Activated CD8-positive, alpha-beta T cell treated with anti-CD3 and anti-CD28 coated beads, Interleukin-2, amount 10 ng/mL, durations not matched to agents 7 days and 5 days (primary cell): ENCODE results near the gene IL32. TPM values are rescaled to one million over a fixed set of nuclear protein-coding genes. Genes with fewer than 3 reads are reported as not detected.
A peak's percentile ranks its signal among the peaks of the same experiment; 100 is the strongest.
"Not testable (repeated sequence)": the region's sequence is repeated elsewhere in the genome, so short reads cannot be mapped to it uniquely, and the experiment has no call there.

Experiments used
- ATAC-seq: fragments of 150-1000 bp; cut with Tn5 transposase; one replicate; pipeline ENCODE4 v1.10.0; 2021; ENCODE audit warnings: moderate library complexity
- CTCF ChIA-PET: fragments of 350-600 bp; sonication (Branson Sonifier 250); formaldehyde crosslinking; loops from one replicate; lab custom pipeline; 2021; ENCODE audit warnings: antibody characterized with exemption; lab: Charles Lee
- POLR2A ChIA-PET: fragments of 350-600 bp; sonication (Branson Sonifier 250); formaldehyde crosslinking; loops from one replicate; lab custom pipeline; 2021; ENCODE audit warnings: antibody characterized with exemption; lab: Charles Lee
- DNase-seq: peaks from one replicate; pipeline ENCODE4 v3.0.0-alpha.2; 2020
- H3K27ac Mint-ChIP-seq: one replicate; pipeline ENCODE4 v1.8.0; 2021; ENCODE audit warnings: mild to moderate bottlenecking, mixed read lengths
- H3K27me3 Mint-ChIP-seq: one replicate; pipeline ENCODE4 v1.8.0; 2021; ENCODE audit warnings: low read depth, mixed read lengths
- H3K36me3 Mint-ChIP-seq: one replicate; pipeline ENCODE4 v1.8.0; 2021; ENCODE audit warnings: low read depth, mixed read lengths
- H3K4me1 Mint-ChIP-seq: one replicate; pipeline ENCODE4 v1.8.0; 2021; ENCODE audit warnings: low read depth, mixed read lengths
- H3K4me3 Mint-ChIP-seq: one replicate; pipeline ENCODE4 v1.8.0; 2021; ENCODE audit warnings: mild to moderate bottlenecking, mixed read lengths
- H3K9me3 Mint-ChIP-seq: one replicate; pipeline ENCODE4 v1.8.0; 2022; ENCODE audit warnings: mixed read lengths; ENCODE audit not compliant: insufficient read depth
- total RNA-seq, 2 experiments: library from RNA; stranded (reverse); gene quantifications; one replicate each; pipeline ENCODE4 v1.2.3, GENCODE V29; 2021

The IL32 gene
- total RNA-seq, 2 experiments from 2014 or later = 1,836 to 1,884 TPM

DNA sequence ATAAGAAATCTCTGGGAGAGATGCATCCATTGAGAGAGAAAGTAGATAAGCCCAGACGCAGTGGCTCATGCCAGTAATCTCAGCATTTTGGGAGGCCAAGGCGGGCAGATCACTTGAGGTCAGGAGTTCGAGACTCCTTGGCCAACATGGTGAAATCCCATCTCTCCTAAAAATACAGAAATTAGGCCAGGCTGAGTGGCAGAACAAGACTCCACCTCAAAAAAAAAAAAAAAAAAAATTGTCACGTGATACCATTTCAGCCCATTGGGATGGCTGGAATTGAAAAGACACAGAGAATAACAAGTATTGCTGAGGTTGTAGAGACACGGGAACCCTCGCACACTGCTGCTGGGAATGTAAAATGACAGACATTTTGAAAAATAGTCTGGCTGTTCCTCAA lies 2.9 kb upstream of the IL32 start:
- Mint-ChIP-seq H3K4me3 (no peak overlapping the region), H3K27ac (no peak overlapping the region), H3K9me3 (no peaks in the 10 kb centered on the region), H3K4me1 (peaks cover 63% of the 10 kb centered on the region), H3K27me3 (no peaks in the 10 kb centered on the region), H3K36me3 (peaks cover 49% of the 10 kb centered on the region)
- ATAC-seq = no peak
- DNase-seq = no peak
- CTCF ChIA-PET = interaction anchor here (0.8 to 7.4 kb wide), 7 partner anchors 13 to 67 kb away, joined by 3 to 74 read pairs (median 7); no protein-coding TSS in a partner anchor
- POLR2A ChIA-PET = interaction anchor here (6.3 kb wide), 1 partner anchor 14 kb away, joined by 68 read pairs; no protein-coding TSS in a partner anchor

DNA sequence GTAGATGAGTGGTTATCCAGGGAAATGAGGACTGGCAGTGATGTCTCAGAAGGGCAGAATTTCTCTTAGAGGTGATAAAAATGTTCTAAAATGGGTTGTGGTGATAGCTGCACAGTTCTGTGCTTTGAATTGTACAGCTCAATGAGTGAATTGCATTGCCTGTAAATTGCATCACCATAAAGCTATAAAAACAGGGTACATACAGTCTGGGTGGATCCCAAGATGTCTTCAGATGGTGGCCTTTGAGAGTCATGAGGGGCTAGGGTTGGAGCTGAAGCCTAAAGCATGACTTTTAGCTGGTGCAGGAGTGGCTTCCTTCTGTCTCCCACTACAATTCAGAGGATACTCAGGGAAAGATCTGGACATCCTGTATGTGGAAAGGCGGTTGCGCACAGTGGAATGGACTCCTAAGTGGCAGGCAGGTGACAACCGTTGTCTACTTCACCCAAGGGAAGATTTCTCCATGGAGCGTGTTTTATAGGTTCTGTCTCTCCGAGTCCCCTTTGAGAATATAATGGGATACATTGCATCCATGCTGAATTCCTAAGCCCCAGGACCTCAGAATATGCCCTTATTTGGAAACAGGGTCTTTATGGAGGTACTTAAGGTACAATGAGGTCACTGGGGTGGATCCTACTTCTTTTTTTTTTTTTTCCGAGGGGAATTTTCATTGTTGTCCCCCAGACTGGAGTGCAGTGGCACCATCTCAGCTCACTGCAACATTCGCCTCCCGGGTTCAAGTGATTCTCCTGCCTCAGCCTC lies 1.6 kb upstream of the IL32 start:
- ChIA-PET POLR2A (interaction anchor here (0.7 to 6.3 kb wide), 3 partner anchors 13 to 66 kb away, joined by 3 to 68 read pairs (median 3); no protein-coding TSS in a partner anchor), CTCF (interaction anchor here (0.9 to 7.4 kb wide), 12 partner anchors 12 to 95 kb away, joined by 3 to 74 read pairs (median 6); no protein-coding TSS in a partner anchor)
- peaks cover 70% of the 10 kb centered on the region for H3K4me1 Mint-ChIP-seq
- no peak for DNase-seq
- H3K27ac Mint-ChIP-seq = peak overlapping the region; percentile 77
- H3K9me3 Mint-ChIP-seq = no peaks in the 10 kb centered on the region
- H3K36me3 Mint-ChIP-seq = peaks cover 54% of the 10 kb centered on the region
- peak overlapping the region; percentile 100 for H3K4me3 Mint-ChIP-seq
- no peak for ATAC-seq
- no peaks in the 10 kb centered on the region for H3K27me3 Mint-ChIP-seq

DNA sequence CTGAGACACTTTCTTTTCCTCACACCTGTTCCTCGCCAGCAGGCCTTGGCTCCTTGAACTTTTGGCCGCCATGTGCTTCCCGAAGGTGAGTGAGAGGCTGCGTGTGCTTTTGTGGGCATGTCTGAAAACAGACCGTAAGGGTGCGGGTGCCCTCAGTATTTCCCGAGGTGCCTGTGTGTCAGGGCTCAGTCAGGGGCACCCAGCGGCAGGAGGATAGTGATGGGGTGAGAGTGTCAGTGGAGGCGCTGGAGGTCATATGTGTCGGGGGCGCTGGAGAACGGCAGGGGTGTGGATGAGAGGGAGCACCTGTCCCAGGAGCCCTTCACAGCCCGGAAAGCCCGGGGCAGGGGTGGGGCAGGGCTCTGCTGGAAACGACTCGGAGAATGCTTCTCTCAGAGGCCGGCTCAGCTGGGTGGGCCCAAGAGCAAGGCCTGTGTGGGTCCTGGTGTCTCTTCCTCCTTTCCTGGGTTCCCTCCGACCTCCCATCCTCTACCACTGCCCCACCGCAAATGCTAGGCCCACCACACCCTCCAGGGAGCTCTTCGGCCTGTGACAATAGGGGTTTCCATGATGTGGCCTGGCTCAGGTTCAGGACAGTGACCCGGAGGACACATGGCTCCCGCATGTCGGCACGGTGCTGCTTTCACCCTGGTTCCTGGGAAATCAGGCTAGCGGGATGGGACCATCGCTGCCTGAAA lies 451 bp downstream of the IL32 start:
- peak overlapping the region; percentile 100 for H3K4me3 Mint-ChIP-seq
- DNase-seq (no peak), ATAC-seq (peak; percentile 44)
- no peaks in the 10 kb centered on the region for H3K9me3 Mint-ChIP-seq
- H3K27me3 Mint-ChIP-seq = no peaks in the 10 kb centered on the region
- CTCF ChIA-PET = interaction anchor here (0.7 to 7.4 kb wide), 9 partner anchors 8 to 69 kb away, joined by 3 to 74 read pairs (median 5); partner anchors contain the start of gene ZNF213
- H3K36me3 Mint-ChIP-seq = peaks cover 55% of the 10 kb centered on the region
- H3K27ac Mint-ChIP-seq = peak overlapping the region; percentile 99
- H3K4me1 Mint-ChIP-seq = peaks cover 74% of the 10 kb centered on the region
- POLR2A ChIA-PET = interaction anchor here (0.9 to 6.3 kb wide), 9 partner anchors 10 to 68 kb away, joined by 3 to 68 read pairs (median 4); partner anchors contain the start of gene ZNF213

DNA sequence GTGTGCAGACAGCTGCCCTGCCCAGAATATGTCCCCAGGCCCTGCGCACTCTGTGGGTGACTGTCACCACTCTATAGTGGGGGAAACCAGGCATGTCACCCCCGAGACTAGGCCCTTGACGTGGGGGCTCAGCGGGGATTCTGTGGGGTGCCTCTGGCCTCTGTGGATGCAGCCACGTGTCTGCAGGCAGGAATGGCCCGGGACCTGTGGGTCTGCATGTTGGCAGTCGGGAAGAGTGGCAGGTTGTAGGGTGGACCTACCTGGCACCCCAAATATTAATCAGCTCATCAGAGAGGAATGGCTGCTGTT lies 954 bp downstream of the IL32 start:
- Mint-ChIP-seq H3K4me1 (peaks cover 76% of the 10 kb centered on the region), H3K36me3 (peaks cover 58% of the 10 kb centered on the region), H3K4me3 (peak overlapping the region; percentile 100), H3K9me3 (no peaks in the 10 kb centered on the region), H3K27me3 (no peaks in the 10 kb centered on the region), H3K27ac (peak overlapping the region; percentile 99)
- ATAC-seq (no peak), DNase-seq (no peak)
- ChIA-PET CTCF (interaction anchor here (1.0 to 7.4 kb wide), 7 partner anchors 8 to 64 kb away, joined by 3 to 74 read pairs (median 6); no protein-coding TSS in a partner anchor), POLR2A (interaction anchor here (1.9 to 6.3 kb wide), 3 partner anchors 10 to 63 kb away, joined by 7 to 68 read pairs (median 18); no protein-coding TSS in a partner anchor)

DNA sequence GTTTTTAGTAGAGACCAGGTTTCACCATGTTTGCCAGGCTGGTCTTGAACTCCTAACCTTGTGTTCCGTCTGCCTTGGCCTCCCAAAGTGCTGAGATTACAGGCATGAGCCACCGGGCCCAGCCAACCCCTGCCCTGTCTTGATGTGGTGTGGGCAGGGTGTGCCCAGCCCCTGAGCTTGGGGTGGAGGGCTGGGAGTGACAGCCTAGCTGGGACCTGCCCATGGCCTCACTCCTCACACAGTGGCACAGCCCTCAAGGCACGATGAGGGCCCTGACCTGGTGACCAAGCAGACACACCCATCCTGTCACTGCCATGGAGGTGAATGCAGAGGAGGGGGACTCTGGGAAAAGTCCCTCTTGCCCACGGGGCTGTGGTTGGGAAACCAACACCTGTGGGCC lies 3.0 kb downstream of the IL32 start:
- Mint-ChIP-seq H3K27ac (peak overlapping the region; percentile 97), H3K27me3 (no peaks in the 10 kb centered on the region), H3K4me3 (peak overlapping the region; percentile 100), H3K9me3 (no peaks in the 10 kb centered on the region), H3K36me3 (peaks cover 63% of the 10 kb centered on the region), H3K4me1 (peaks cover 78% of the 10 kb centered on the region)
- ChIA-PET CTCF (interaction anchor here (0.8 to 7.4 kb wide), 4 partner anchors 9 to 64 kb away, joined by 3 to 74 read pairs (median 16); no protein-coding TSS in a partner anchor), POLR2A (interaction anchor here (1.0 to 6.3 kb wide), 3 partner anchors 8 to 32 kb away, joined by 3 to 68 read pairs (median 7); no protein-coding TSS in a partner anchor)
- DNase-seq (no peak), ATAC-seq (no peak)

DNA sequence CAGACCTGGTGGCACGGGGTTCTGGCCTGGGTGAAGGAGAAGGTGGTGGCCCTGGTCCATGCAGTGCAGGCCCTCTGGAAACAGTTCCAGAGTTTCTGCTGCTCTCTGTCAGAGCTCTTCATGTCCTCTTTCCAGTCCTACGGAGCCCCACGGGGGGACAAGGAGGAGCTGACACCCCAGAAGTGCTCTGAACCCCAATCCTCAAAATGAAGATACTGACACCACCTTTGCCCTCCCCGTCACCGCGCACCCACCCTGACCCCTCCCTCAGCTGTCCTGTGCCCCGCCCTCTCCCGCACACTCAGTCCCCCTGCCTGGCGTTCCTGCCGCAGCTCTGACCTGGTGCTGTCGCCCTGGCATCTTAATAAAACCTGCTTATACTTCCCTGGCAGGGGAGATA lies 3.7 kb downstream of the IL32 start:
- not testable (repeated sequence) for DNase-seq, ATAC-seq, H3K27me3 Mint-ChIP-seq, H3K9me3 Mint-ChIP-seq
- H3K27ac Mint-ChIP-seq = peak overlapping the region; percentile 97
- peaks cover 67% of the 10 kb centered on the region for H3K36me3 Mint-ChIP-seq
- peak overlapping the region; percentile 100 for H3K4me3 Mint-ChIP-seq
- peaks cover 78% of the 10 kb centered on the region for H3K4me1 Mint-ChIP-seq
- ChIA-PET POLR2A (interaction anchor here (0.6 to 1.1 kb wide), 3 partner anchors 9 to 82 kb away, joined by 3 to 5 read pairs (median 3); no protein-coding TSS in a partner anchor), CTCF (interaction anchor here (0.8 to 4.6 kb wide), 3 partner anchors 10 to 63 kb away, joined by 3 to 28 read pairs (median 4); no protein-coding TSS in a partner anchor)

DNA sequence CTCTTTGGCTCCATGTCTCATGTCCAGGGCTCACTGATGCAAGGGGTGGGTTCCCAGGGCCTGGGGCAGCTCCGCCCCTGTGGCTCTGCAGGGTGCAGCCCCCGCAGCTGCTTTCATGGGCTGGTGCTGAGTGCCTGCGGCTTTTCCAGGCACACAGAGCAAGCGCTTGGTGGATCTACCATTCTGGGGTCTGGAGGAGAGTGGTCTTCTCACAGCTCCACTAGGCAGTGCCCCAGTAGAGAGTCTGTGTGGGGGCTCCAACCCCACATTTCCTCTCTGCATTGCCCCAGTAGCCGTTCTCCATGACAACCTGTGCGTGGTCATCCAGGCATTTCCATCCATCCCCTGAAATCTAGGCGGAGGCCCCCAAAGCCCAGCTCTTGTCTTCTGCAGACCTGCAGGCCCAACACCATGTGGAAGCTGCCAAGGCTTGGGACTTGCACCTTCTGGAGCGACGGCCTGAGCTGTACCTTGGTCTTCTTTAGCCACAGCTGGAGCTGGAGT lies 5.2 kb downstream of the IL32 start:
- H3K9me3 Mint-ChIP-seq = no peaks in the 10 kb centered on the region
- POLR2A ChIA-PET = interaction anchor here (0.9 to 1.4 kb wide), 3 partner anchors 12 to 59 kb away, joined by 3 to 9 read pairs (median 4); no protein-coding TSS in a partner anchor
- peak overlapping the region; percentile 97 for H3K27ac Mint-ChIP-seq
- peak overlapping the region; percentile 100 for H3K4me3 Mint-ChIP-seq
- DNase-seq (no peak), ATAC-seq (no peak)
- H3K4me1 Mint-ChIP-seq = peaks cover 78% of the 10 kb centered on the region
- peaks cover 72% of the 10 kb centered on the region for H3K36me3 Mint-ChIP-seq
- CTCF ChIA-PET = interaction anchor here (1.0 to 4.6 kb wide), 6 partner anchors 11 to 67 kb away, joined by 3 to 28 read pairs (median 4); no protein-coding TSS in a partner anchor
- H3K27me3 Mint-ChIP-seq = no peaks in the 10 kb centered on the region

DNA sequence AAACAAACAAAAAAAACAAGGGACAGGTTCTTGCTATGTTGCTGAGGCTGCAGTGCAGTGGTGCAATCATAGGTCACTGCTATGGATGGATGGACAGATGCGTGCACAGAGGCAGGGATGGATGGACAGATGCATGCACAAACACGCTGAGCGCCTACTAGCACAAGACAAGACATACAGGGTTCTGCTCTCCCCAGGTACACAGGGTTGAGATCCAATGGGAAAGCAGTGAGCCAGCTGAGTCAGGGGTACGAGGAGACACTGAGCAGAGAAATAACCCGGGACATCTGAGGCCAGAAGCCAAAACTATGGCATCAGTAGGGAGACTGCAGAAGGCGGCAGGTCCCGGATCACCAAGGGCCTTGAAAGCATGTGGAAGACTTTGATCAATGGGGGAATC lies 6.2 kb downstream of the IL32 start:
- DNase-seq = no peak
- peaks cover 86% of the 10 kb centered on the region for H3K4me1 Mint-ChIP-seq
- H3K4me3 Mint-ChIP-seq = peak overlapping the region; percentile 15
- ATAC-seq = no peak
- ChIA-PET POLR2A (interaction anchor here (1.4 kb wide), 1 partner anchor 13 kb away, joined by 9 read pairs; no protein-coding TSS in a partner anchor), CTCF (interaction anchor here (1.0 to 4.6 kb wide), 2 partner anchors 12 to 25 kb away, joined by 3 to 28 read pairs; no protein-coding TSS in a partner anchor)
- no peaks in the 10 kb centered on the region for H3K9me3 Mint-ChIP-seq
- no peaks in the 10 kb centered on the region for H3K27me3 Mint-ChIP-seq
- peak overlapping the region; percentile 97 for H3K27ac Mint-ChIP-seq
- peaks cover 65% of the 10 kb centered on the region for H3K36me3 Mint-ChIP-seq

DNA sequence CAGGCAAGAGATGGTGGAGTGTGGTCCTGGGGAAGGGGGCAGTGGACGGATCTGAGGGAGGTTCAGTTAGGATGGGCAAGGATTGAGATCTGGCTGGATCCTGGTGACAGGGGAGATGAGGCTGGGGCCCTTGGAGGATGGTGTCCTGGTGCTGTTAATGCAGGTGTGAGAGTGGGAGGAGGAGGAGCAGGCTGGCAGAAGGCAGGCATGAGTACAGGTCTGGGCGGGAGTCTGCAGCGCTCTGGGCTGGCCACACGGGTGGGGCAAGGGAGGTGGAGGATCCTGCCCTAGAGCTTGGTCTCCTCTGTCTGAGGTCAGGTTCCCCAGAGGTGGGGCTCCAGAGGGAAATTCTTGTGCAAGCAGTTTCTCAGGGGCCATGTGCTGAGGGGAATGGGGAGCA lies 6.7 kb downstream of the IL32 start:
- H3K27ac Mint-ChIP-seq = peak overlapping the region; percentile 97
- peak; percentile 59 for DNase-seq

DNA sequence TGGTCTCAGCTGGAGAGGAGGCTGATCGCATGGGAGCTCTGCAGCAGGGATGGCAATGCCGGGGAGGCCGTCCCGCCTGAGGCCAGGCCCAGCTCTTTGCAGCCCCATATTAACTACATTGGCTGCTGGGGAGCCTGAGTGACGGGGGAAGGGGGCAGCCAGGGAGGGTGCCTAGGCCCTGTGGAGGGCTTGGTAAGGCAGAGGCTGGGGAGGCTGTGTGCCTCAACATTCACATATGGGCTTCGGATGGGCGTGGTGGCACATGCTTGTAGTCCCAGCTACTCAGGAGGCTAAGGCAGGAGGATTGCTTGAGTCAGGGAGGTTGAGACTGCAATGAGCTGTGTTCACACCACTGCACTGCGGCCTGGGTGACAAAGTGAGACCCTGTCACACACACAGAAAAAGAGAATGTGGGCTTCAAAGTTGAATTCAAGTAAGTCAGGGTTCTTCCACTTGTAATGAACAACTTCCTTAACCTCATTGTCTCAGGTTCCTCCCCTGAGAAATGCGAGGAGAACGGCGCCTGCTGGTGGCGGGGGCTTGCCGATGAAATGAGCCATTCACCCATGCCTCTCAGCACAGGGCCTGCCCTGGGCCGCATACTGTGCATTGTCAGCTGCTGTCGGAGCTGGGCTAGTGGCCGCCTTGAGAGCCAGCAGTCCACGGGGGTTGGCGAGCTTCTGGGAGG lies 7.3 kb downstream of the IL32 start:
- Mint-ChIP-seq H3K36me3 (peaks cover 64% of the 10 kb centered on the region), H3K27ac (peak overlapping the region; percentile 97), H3K4me1 (peaks cover 90% of the 10 kb centered on the region), H3K4me3 (peak overlapping the region; percentile 73)
- DNase-seq (peak; percentile 64), ATAC-seq (peak; percentile 17)
- ChIA-PET POLR2A (interaction anchor here (0.6 to 4.2 kb wide), 4 partner anchors 13 to 28 kb away, joined by 3 to 32 read pairs (median 15); partner anchors contain the start of gene ZSCAN10), CTCF (interaction anchor here (6.5 kb wide), 1 partner anchor 57 kb away, joined by 72 read pairs; no protein-coding TSS in a partner anchor)
- not testable (repeated sequence) for H3K27me3 Mint-ChIP-seq, H3K9me3 Mint-ChIP-seq

More for the DNA sequence above, 6.7 kb downstream of the IL32 start:
- Mint-ChIP-seq H3K4me1 (peaks cover 89% of the 10 kb centered on the region), H3K4me3 (peak overlapping the region; percentile 15), H3K36me3 (peaks cover 66% of the 10 kb centered on the region)
- H3K27me3 Mint-ChIP-seq, POLR2A ChIA-PET, H3K9me3 Mint-ChIP-seq, CTCF ChIA-PET: not testable (repeated sequence)
- peak; percentile 7 for ATAC-seq
